HepG2 (cell line): ENCODE data around the gene TFAP2C. TPM values are rescaled to one million over a fixed set of nuclear protein-coding genes. Genes with fewer than 3 reads are reported as not detected.

Source experiments
- ATAC-seq: fragments of 200-7000 bp; cut with Tn5 transposase; 3 replicates; pipeline ENCODE4 v1.9.1; 2020; ENCODE audit warnings: mild to moderate bottlenecking, moderate library complexity
- BruUV-seq: library from RNA; stranded (reverse); fragments of 400-500 nt; replicated peaks from 2 replicates; lab custom pipeline; 2021; lab: Mats Ljungman, UMichigan
- CTCF ChIA-PET: fragments of 300-600 bp; formaldehyde crosslinking; extraction: SDS; loops from one replicate; lab custom pipeline; 2021; ENCODE audit warnings: low total read pairs, inconsistent platforms, low intra/inter-chr PET ratio; lab: Yijun Ruan, JAX
- POLR2A ChIA-PET: fragments of 350-600 bp; sonication (Branson Sonifier 250); formaldehyde crosslinking; loops from one replicate; lab custom pipeline; 2020; ENCODE audit warnings: antibody characterized with exemption, inconsistent platforms; lab: Yijun Ruan, JAX
- DNase-seq: peaks from one replicate; pipeline ENCODE4 v3.0.0-alpha.2; 2015; ENCODE audit warnings: low spot score
- FAIRE-seq: peaks from 3 replicates; lab custom pipeline; 2011; peaks lifted over from hg19 to GRCh38; lab: Jason Lieb, UNC
- H2AFZ ChIP-seq: one replicate; pipeline ENCODE4 v1.6.1; 2011; ENCODE audit warnings: low read length, inconsistent platforms
- H3K27ac ChIP-seq: fragments of 300-600 bp; 3 replicates; pipeline ENCODE4 v1.8.0; 2011; ENCODE audit warnings: mixed run types, mild to moderate bottlenecking, mixed read lengths, low read length, inconsistent platforms; ENCODE audit not compliant: insufficient read depth; ENCODE audit errors: extremely low read length
- H3K27me3 ChIP-seq, 2 experiments: fragments of 200-600 bp in 1 of 2; 2 replicates in 1 of 2; 3 replicates in 1 of 2; pipeline versions ENCODE4 v1.6.0 to v1.8.0; 2011; ENCODE audit warnings: low read length in 2 of 2, mild to moderate bottlenecking in 2 of 2, moderate library complexity in 2 of 2, inconsistent platforms in 1 of 2; ENCODE audit not compliant: insufficient read depth in 2 of 2, control insufficient read depth in 1 of 2
- H3K36me3 ChIP-seq, 2 experiments: fragments of 200-600 bp in 1 of 2; replicated peaks in 1 of 2; 2 replicates in 1 of 2; 3 replicates in 1 of 2; pipeline versions ENCODE4 v1.5.1 to v1.8.0; 2011; ENCODE audit warnings: low read length in 2 of 2, inconsistent platforms in 1 of 2; ENCODE audit not compliant: insufficient read depth in 2 of 2, control insufficient read depth in 1 of 2
- H3K4me1 ChIP-seq: 2 replicates; pipeline ENCODE4 v1.5.1; 2012; ENCODE audit warnings: low read length, inconsistent platforms; ENCODE audit not compliant: insufficient read depth
- H3K4me2 ChIP-seq: 2 replicates; pipeline ENCODE4 v1.6.0; 2011; ENCODE audit warnings: low read depth, low read length, inconsistent platforms
- H3K4me3 ChIP-seq, 3 experiments: fragments of 200-600 bp in 1 of 3; sonication (generic), shearing (Covaris generic) in 1 of 3; replicated peaks in 1 of 3; 2 replicates each; pipeline ENCODE4 v1.5.1; 2011 to 2016; ENCODE audit warnings: low read length in 3 of 3, inconsistent platforms in 2 of 3, low read depth in 2 of 3, mild to moderate bottlenecking in 2 of 3, control low read depth in 1 of 3, mixed read lengths in 1 of 3; ENCODE audit not compliant: insufficient read depth in 1 of 3
- H3K79me2 ChIP-seq: one replicate; pipeline ENCODE4 v1.6.1; 2011; ENCODE audit warnings: low read length, inconsistent platforms; ENCODE audit not compliant: insufficient read depth
- H3K9ac ChIP-seq: 2 replicates; pipeline ENCODE4 v1.6.0; 2011; ENCODE audit warnings: mild to moderate bottlenecking, low read depth, low read length, inconsistent platforms; ENCODE audit not compliant: insufficient read depth
- H3K9me3 ChIP-seq: 2 replicates; pipeline ENCODE4 v1.5.1; 2012; ENCODE audit warnings: mild to moderate bottlenecking, low read length
- H4K20me1 ChIP-seq: 2 replicates; pipeline ENCODE4 v1.6.0; 2011; ENCODE audit warnings: inconsistent platforms, mild to moderate bottlenecking, low read length, moderate library complexity; ENCODE audit not compliant: insufficient read depth
- CCAR2 ChIP-seq: fragments of 200-400 bp; formaldehyde crosslinking; optimal IDR thresholded peaks from 2 replicates; pipeline ENCODE3; 2018; ENCODE audit warnings: low read depth, mild to moderate bottlenecking, low read length, moderate library complexity
- RXRA ChIP-seq: sonication (generic); formaldehyde crosslinking; IDR thresholded peaks from 2 replicates; pipeline ENCODE4 v1.5.1; 2020; ENCODE audit warnings: missing genetic modification reagents
- ZNF160 ChIP-seq: sonication (generic); formaldehyde crosslinking; IDR thresholded peaks from 2 replicates; pipeline ENCODE4 v1.8.0; 2022; ENCODE audit warnings: mild to moderate bottlenecking, inconsistent platforms, missing genetic modification reagents
- ZNF260 ChIP-seq: sonication (generic); formaldehyde crosslinking; IDR thresholded peaks from 2 replicates; pipeline ENCODE4 v1.4.0; 2020; ENCODE audit warnings: missing genetic modification reagents, low read depth, mild to moderate bottlenecking, borderline replicate concordance
- ZNF317 ChIP-seq: sonication (generic); formaldehyde crosslinking; IDR thresholded peaks from 2 replicates; pipeline ENCODE4 v1.5.0; 2020; ENCODE audit warnings: mild to moderate bottlenecking, missing genetic modification reagents
- ZNF749 ChIP-seq: sonication (generic); formaldehyde crosslinking; IDR thresholded peaks from 2 replicates; pipeline ENCODE4 v1.8.0; 2022; ENCODE audit warnings: mild to moderate bottlenecking, missing genetic modification reagents, moderate library complexity, borderline replicate concordance
- WGBS: methylation state at CpG from one replicate; pipeline ENCODE4 v1.1.6; 2017; ENCODE audit warnings: low lambda C conversion rate; 5-methylcytosine and 5-hydroxymethylcytosine counted together
- in situ Hi-C: cut with HindIII; loops from 2 replicates; pipeline ENCODE4 v1.10.0; 2017; ENCODE audit warnings: low pct_unique_long_range_greater_than_20kb; ENCODE audit not compliant: extremely low pct_ligation_motif_present
- intact Hi-C: fragments of 100-400 bp; cut with micrococcal nuclease; formaldehyde crosslinking; loops from one replicate; pipeline ENCODE4 v1.10.0; 2022; ENCODE audit not compliant: unreplicated experiment
- polyA plus RNA-seq, 8 experiments: library from polyadenylated mRNA; depleted of rRNA in 3 of 8; stranded (reverse) in 7 of 8; unstranded in 1 of 8; fragments of >200 nt; fragmentation: Illumina TruSeq in 4 of 8; extraction: Trizol in 4 of 8; gene quantifications; 2 replicates each; pipeline versions ENCODE4 v1.2.1 to v1.2.3, GENCODE V29; 2011 to 2016; ENCODE audit warnings: low read depth in 4 of 8, missing spikeins in 1 of 8, mixed read lengths in 1 of 8; ENCODE audit not compliant: insufficient read depth in 1 of 8
- total RNA-seq, 5 experiments: library from RNA; depleted of rRNA; stranded (reverse); fragments of >200 nt; fragmentation: Illumina TruSeq; extraction: Trizol; gene quantifications; 2 replicates each; pipeline ENCODE4 v1.2.3, GENCODE V29; 2016; ENCODE audit warnings: low read depth in 1 of 5
- TF ChIP-seq, protein P1 (sequence below): sonication (generic); formaldehyde crosslinking; IDR thresholded peaks from 2 replicates; pipeline ENCODE4 v1.8.1; 2022; ENCODE audit warnings: low read depth, mild to moderate bottlenecking, missing genetic modification reagents
- TF ChIP-seq, protein P2 (sequence below): sonication (generic); formaldehyde crosslinking; IDR thresholded peaks from 2 replicates; pipeline ENCODE4 v1.5.0; 2020; ENCODE audit warnings: missing genetic modification reagents
- TF ChIP-seq, protein P3 (sequence below): sonication (generic); formaldehyde crosslinking; IDR thresholded peaks from 2 replicates; pipeline ENCODE4 v1.8.1; 2023; ENCODE audit warnings: missing genetic modification reagents, mild to moderate bottlenecking, borderline replicate concordance

The TFAP2C gene
- total and polyA plus RNA-seq, 2 of the 13 experiments (the other 11 are each of a cell fraction or from before 2014, with no cell fraction given) = not detected

DNA sequence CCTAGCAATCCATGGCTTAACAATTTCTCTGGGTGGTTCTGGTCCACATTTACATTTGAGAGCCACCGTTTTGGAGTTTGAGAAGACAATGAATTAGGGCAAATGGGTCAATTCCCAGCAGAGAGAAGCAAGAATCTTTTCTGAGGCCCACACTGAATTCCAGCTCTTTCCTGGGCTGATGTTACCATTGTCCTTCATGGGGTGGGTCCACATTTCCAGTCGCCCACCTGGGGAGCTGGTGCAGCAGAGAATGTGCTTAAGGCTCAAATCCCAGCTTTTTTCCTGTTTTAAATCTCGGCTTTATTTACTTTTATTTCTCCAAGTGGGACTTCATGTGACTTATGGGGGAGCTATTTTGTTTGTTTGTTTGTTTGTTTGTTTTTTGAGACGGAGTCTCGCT is 44.2 kb upstream of the TFAP2C start:
- intact Hi-C loops = no loop called here
- POLR2A ChIA-PET = no interaction called here
- CTCF ChIA-PET = no interaction called here

More for the DNA sequence above, 44.2 kb upstream of the TFAP2C start:
- peaks cover 1 to 23% of the 10 kb centered on the region in 2 experiments; a peak in 2 of 5 replicates for H3K27me3 ChIP-seq
- no peak overlapping the region for H3K9ac ChIP-seq
- no TSS peak for BruUV-seq
- no peaks in the 10 kb centered on the region for H4K20me1 ChIP-seq
- no peak overlapping the region for H2AFZ ChIP-seq
- ATAC-seq = no peak
- WGBS = 33% methylated on average over 5 of the region's 5 CpGs
- no peak overlapping the region for H3K27ac ChIP-seq
- DNase-seq = no peak
- no peak for FAIRE-seq
- H3K4me2 ChIP-seq = no peak overlapping the region
- in situ Hi-C loops = no loop called here
- H3K9me3 ChIP-seq = no peaks in the 10 kb centered on the region
- H3K4me3 ChIP-seq = no peak overlapping the region
- H3K36me3 ChIP-seq = no peaks in the 10 kb centered on the region
- TF ChIP-seq, protein P1, sequence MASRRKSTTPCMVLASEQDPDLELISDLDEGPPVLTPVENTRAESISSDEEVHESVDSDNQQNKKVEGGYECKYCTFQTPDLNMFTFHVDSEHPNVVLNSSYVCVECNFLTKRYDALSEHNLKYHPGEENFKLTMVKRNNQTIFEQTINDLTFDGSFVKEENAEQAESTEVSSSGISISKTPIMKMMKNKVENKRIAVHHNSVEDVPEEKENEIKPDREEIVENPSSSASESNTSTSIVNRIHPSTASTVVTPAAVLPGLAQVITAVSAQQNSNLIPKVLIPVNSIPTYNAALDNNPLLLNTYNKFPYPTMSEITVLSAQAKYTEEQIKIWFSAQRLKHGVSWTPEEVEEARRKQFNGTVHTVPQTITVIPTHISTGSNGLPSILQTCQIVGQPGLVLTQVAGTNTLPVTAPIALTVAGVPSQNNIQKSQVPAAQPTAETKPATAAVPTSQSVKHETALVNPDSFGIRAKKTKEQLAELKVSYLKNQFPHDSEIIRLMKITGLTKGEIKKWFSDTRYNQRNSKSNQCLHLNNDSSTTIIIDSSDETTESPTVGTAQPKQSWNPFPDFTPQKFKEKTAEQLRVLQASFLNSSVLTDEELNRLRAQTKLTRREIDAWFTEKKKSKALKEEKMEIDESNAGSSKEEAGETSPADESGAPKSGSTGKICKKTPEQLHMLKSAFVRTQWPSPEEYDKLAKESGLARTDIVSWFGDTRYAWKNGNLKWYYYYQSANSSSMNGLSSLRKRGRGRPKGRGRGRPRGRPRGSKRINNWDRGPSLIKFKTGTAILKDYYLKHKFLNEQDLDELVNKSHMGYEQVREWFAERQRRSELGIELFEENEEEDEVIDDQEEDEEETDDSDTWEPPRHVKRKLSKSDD = no peak
- TF ChIP-seq, protein P2, sequence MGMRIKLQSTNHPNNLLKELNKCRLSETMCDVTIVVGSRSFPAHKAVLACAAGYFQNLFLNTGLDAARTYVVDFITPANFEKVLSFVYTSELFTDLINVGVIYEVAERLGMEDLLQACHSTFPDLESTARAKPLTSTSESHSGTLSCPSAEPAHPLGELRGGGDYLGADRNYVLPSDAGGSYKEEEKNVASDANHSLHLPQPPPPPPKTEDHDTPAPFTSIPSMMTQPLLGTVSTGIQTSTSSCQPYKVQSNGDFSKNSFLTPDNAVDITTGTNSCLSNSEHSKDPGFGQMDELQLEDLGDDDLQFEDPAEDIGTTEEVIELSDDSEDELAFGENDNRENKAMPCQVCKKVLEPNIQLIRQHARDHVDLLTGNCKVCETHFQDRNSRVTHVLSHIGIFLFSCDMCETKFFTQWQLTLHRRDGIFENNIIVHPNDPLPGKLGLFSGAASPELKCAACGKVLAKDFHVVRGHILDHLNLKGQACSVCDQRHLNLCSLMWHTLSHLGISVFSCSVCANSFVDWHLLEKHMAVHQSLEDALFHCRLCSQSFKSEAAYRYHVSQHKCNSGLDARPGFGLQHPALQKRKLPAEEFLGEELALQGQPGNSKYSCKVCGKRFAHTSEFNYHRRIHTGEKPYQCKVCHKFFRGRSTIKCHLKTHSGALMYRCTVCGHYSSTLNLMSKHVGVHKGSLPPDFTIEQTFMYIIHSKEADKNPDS (CRISPR knock-in tag) = no peak
- TF ChIP-seq ZNF749 (CRISPR knock-in tag) (no peak), CCAR2 (no peak), ZNF317 (no peak), RXRA (no peak), ZNF160 (CRISPR knock-in tag) (no peak), ZNF260 (CRISPR knock-in tag) (no peak)
- TF ChIP-seq, protein P3, sequence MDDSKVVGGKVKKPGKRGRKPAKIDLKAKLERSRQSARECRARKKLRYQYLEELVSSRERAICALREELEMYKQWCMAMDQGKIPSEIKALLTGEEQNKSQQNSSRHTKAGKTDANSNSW = no peak
- peaks cover 5% of the 10 kb centered on the region; the same call in 1 of the 2 replicates for H3K4me1 ChIP-seq
- H3K79me2 ChIP-seq = no peaks in the 10 kb centered on the region
